PC-9 (cell line): ENCODE data around the gene ACBD4.

Experiments
- CTCF ChIP-seq: fragments of 200-600 bp; sonication (generic); conservative IDR thresholded peaks from 2 replicates; pipeline ENCODE4 v1.6.1; 2017; ENCODE audit warnings: mixed run types, antibody characterized with exemption, mild to moderate bottlenecking, moderate library complexity
- EZH2 ChIP-seq: fragments of 200-600 bp; sonication (generic); IDR thresholded peaks from 2 replicates; pipeline ENCODE4 v1.8.0; 2017; ENCODE audit warnings: antibody characterized with exemption, low read depth

DNA sequence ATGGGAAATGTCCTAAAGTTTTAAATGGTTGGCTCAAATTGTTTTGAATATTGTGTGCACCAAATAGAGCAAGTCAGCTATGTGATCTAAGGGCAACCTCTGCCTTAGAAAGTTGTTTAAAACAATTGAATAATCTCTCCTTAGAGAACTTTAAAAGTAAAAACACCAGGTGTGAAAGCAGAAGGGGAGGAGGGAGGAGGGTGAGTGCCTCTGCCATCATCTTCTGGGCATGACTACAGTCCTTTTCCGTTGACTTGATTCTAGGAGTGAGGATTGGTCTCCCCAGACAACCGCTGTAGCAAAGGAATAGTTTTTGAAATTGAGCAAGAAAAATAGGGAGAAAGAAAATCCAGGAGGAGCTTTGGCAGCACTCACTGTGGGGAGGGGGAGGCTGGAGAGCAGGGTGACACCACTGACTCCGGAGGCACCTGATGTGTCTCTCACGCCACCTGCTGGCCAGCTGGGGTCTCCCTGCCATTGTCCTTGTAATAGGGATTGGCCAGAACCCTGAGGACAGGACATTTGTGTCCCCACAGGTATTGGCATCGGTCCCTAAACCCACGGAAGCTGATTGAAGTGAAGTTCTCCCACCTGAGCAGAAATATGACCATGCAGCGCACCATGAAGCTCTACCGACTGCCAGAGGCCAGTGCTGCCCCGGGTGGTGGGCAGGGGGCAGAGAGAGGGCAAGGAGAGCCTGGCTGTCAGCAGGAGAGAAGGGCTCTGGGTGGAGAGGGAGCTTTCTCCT, 36.4 kb upstream of the ACBD4 start:
- peak; percentile 91 for TF ChIP-seq CTCF
- no peak for TF ChIP-seq EZH2
